ENCODE results near the gene CINP. TPM values are rescaled to one million over a fixed set of nuclear protein-coding genes. Genes with fewer than 3 reads are reported as not detected.
"Not testable (repeated sequence)": the region's sequence is repeated elsewhere in the genome, so short reads cannot be mapped to it uniquely, and the experiment has no call there.

The CINP gene
- total RNA-seq, 5 donors from 2014 or later (not counting 1 experiment from before 2014, with no cell fraction given), result 12.9 to 29.9 (median 25.8) TPM

GRCh38 chr14:102303664-102304063 is 59.0 kb downstream of the CINP start:
- no peaks in the 10 kb centered on the region for H3K9me3 Mint-ChIP-seq

DNA sequence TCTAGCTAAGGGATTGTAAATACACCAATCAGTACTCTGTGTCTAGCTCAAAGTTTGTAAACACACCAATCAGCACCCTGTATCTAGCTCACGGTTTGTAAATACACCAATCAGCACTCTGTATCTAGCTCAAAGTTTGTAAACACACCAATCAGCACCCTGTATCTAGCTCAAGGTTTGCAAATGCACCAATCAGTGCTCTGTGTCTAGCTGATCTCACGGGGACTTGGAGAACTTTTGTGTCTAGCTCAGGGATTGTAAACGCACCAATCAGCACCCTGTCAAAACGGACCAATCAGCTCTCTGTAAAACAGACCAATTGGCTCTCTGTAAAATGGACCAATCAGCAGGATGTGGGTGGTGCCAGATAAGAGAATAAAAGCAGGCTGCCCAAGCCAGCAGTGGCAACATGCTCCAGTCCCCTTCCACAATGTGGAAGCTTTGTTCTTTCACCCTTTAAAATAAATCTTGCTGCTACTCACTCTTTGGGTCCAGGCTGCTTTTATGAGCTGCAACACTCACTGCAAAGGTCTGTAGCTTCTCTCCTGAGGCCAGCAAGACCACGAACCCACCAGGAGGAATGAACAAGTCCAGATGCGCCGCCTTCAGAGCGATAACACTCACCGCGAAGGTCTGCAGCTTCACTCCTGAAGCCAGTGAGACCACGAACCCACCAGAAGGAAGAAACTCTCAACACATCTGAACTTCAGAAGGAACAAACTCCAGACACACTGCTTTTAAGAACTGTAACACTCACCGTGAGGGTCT is 64.2 kb downstream of the CINP start:
- H3K9me3 ChIP-seq; H3K27me3 ChIP-seq (replicated peaks in 1 of 2; ENCODE audit: control insufficient read depth in 2 of 2, extremely low read depth in 1 of 2, insufficient read depth in 2 of 2, low read length in 1 of 2); H3K9me3 Mint-ChIP-seq; H3K27ac ChIP-seq (ENCODE audit: low read length); H3K27ac Mint-ChIP-seq; H3K4me1 ChIP-seq (ENCODE audit: control insufficient read depth in 1 of 2, extremely low read depth in 1 of 2, insufficient read depth in 2 of 2, low read length in 2 of 2); H3K27me3 Mint-ChIP-seq; H3K4me1 Mint-ChIP-seq; H3K4me3 Mint-ChIP-seq; DNase-seq; ATAC-seq (replicated peaks in 1 of 4); H3K36me3 Mint-ChIP-seq; H3K36me3 ChIP-seq (ENCODE audit: control insufficient read depth in 2 of 2, extremely low read depth in 1 of 2, insufficient read depth in 1 of 2, low read length in 1 of 2); POLR2A ChIA-PET; H3K4me3 ChIP-seq (ENCODE audit: control insufficient read depth in 1 of 2, extremely low read depth in 1 of 2, low read length in 1 of 2): not testable (repeated sequence)
- CTCF ChIA-PET, result interaction anchor here in 1 of 2 donors (1.2 kb wide), 1 partner anchor 16 kb away, joined by 3 read pairs; no protein-coding TSS in a partner anchor
- WGBS (ENCODE audit: insufficient coverage), result 45% methylated on average over 8 of the region's 12 CpGs

More at GRCh38 chr14:102303664-102304063, 59.0 kb downstream of the CINP start:
- H3K36me3 ChIP-seq (ENCODE audit: control insufficient read depth in 2 of 2, extremely low read depth in 1 of 2, insufficient read depth in 1 of 2, low read length in 1 of 2), result no peaks in the 10 kb centered on the region
- Mint-ChIP-seq H3K27me3 (peaks cover 0 to 2% of the 10 kb centered on the region in 2 donors), H3K4me3 (peak overlapping the region; percentile 70 to 94 (median 84)), H3K36me3 (peaks cover 1% of the 10 kb centered on the region), H3K27ac (no peak overlapping the region), H3K4me1 (peaks cover 6 to 11% (median 7%) of the 10 kb centered on the region in 3 donors)
- H3K4me1 ChIP-seq (ENCODE audit: control insufficient read depth in 1 of 2, extremely low read depth in 1 of 2, insufficient read depth in 2 of 2, low read length in 2 of 2), result peaks cover 2 to 12% of the 10 kb centered on the region in 2 experiments
- no peak overlapping the region for H3K4me3 ChIP-seq (ENCODE audit: control insufficient read depth in 1 of 2, extremely low read depth in 1 of 2, low read length in 1 of 2)
- no peak overlapping the region for H3K27ac ChIP-seq (ENCODE audit: low read length)
- peaks cover 0 to 7% of the 10 kb centered on the region in 2 experiments for H3K27me3 ChIP-seq (replicated peaks in 1 of 2; ENCODE audit: control insufficient read depth in 2 of 2, extremely low read depth in 1 of 2, insufficient read depth in 2 of 2, low read length in 1 of 2)
- no peak for ATAC-seq (replicated peaks in 1 of 4)
- no CpG with 5 or more reads among the region's 3 CpGs for WGBS (ENCODE audit: insufficient coverage)
- no peak for DNase-seq
- POLR2A ChIA-PET, result no interaction called here
- CTCF ChIA-PET, result interaction anchor here in 1 of 2 donors (1.6 to 3.6 kb wide), 3 partner anchors 11 to 72 kb away, joined by 3 to 28 read pairs (median 28); no protein-coding TSS in a partner anchor
- H3K9me3 ChIP-seq, result no peaks in the 10 kb centered on the region

Other genes starting within 250 kb of the CINP start
- gene WDR20, start 223.0 kb downstream of the CINP start, total RNA-seq, result 10 to 100 TPM; 38.9 to 53.1 (median 49.5) TPM
- gene MOK, start 57.7 kb downstream of the CINP start, total RNA-seq, result 1 to 10 TPM in 3 of 5 donors, under 1 TPM in 2; 0.77 to 4.1 (median 1.9) TPM
- 10 to 100 TPM; 17.9 to 24.6 (median 19.9) TPM for gene ZNF839, start 43.1 kb downstream of the CINP start, total RNA-seq
- 10 to 100 TPM in 3 of 5 donors, 1 to 10 TPM in 2; 8.6 to 16.5 (median 10.8) TPM for gene TECPR2, start 51 bp upstream of the CINP start, total RNA-seq
- gene ANKRD9, start 146.9 kb upstream of the CINP start, total RNA-seq, result 1 to 10 TPM; 1.9 to 3.2 (median 2.4) TPM
- 10 to 100 TPM; 17.7 to 25.0 (median 18.7) TPM for gene RCOR1, start 229.8 kb upstream of the CINP start, total RNA-seq

Measured in T-cell (primary cell).